SK-N-SH treated with all-trans-retinoic acid at 6 μM for 48 hours (cell line): ENCODE measurements around the gene BLID.
A peak's percentile ranks its signal among the peaks of the same experiment; 100 is the strongest.

Source experiments
- ATAC-seq: fragments of 200-7000 bp; cut with Tn5 transposase; 3 replicates; pipeline ENCODE4 v1.9.1; 2020; ENCODE audit warnings: mild to moderate bottlenecking, moderate library complexity
- ARNTL ChIP-seq: fragments of 450-650 bp; formaldehyde crosslinking; IDR thresholded peaks from 2 replicates; pipeline ENCODE4 v1.5.0; 2020; ENCODE audit warnings: low read depth, mild to moderate bottlenecking, moderate library complexity, borderline replicate concordance
- BACH2 ChIP-seq: fragments of 250-450 bp; sonication (Bioruptor Pico); IDR thresholded peaks from 2 replicates; pipeline ENCODE4 v1.9.0; 2021; ENCODE audit warnings: mild to moderate bottlenecking, borderline replicate concordance
- CSDC2 ChIP-seq: fragments of 250-450 bp; sonication (Bioruptor Pico); IDR thresholded peaks from 2 replicates; pipeline ENCODE4 v1.5.0; 2020; ENCODE audit warnings: mild to moderate bottlenecking, moderate library complexity
- ESRRG ChIP-seq: fragments of 250-450 bp; sonication (Bioruptor Pico); IDR thresholded peaks from 2 replicates; pipeline ENCODE4 v1.6.1; 2021; ENCODE audit warnings: mild to moderate bottlenecking
- GLIS3 ChIP-seq: fragments of 250-450 bp; sonication (Bioruptor Pico); IDR thresholded peaks from 2 replicates; pipeline ENCODE4 v1.5.0; 2020; ENCODE audit warnings: mild to moderate bottlenecking, moderate library complexity
- ISL1 ChIP-seq: fragments of 250-450 bp; sonication (Bioruptor Pico); IDR thresholded peaks from 2 replicates; pipeline ENCODE4 v2.1.2; 2022; ENCODE audit warnings: mild to moderate bottlenecking, moderate library complexity
- OSR1 ChIP-seq: fragments of 250-450 bp; sonication (Bioruptor Pico); IDR thresholded peaks from 2 replicates; pipeline ENCODE4 v1.8.0; 2022; ENCODE audit warnings: moderate library complexity, mild to moderate bottlenecking, inconsistent platforms
- PPARA ChIP-seq: fragments of 250-450 bp; sonication (Bioruptor Pico); IDR thresholded peaks from 2 replicates; pipeline ENCODE4 v1.5.0; 2020; ENCODE audit warnings: mild to moderate bottlenecking, borderline replicate concordance
- RARB ChIP-seq: fragments of 250-450 bp; sonication (Bioruptor Pico); IDR thresholded peaks from 2 replicates; pipeline ENCODE4 v1.8.0; 2021; ENCODE audit warnings: mild to moderate bottlenecking, moderate library complexity
- SNAI2 ChIP-seq: fragments of 250-450 bp; sonication (Bioruptor Pico); IDR thresholded peaks from 2 replicates; pipeline ENCODE4 v1.5.0; 2020; ENCODE audit warnings: mild to moderate bottlenecking, moderate library complexity
- TCF4 ChIP-seq: fragments of 250-450 bp; sonication (Bioruptor Pico); IDR thresholded peaks from 2 replicates; pipeline ENCODE4 v1.8.0; 2021; ENCODE audit warnings: mild to moderate bottlenecking, moderate library complexity, borderline replicate concordance
- TOX ChIP-seq: fragments of 250-450 bp; sonication (Bioruptor Pico); IDR thresholded peaks from 2 replicates; pipeline ENCODE4 v1.8.0; 2021; ENCODE audit warnings: mild to moderate bottlenecking, moderate library complexity, borderline replicate concordance
- ZC3H10 ChIP-seq: fragments of 250-450 bp; sonication (Bioruptor Pico); IDR thresholded peaks from 2 replicates; pipeline ENCODE4 v1.5.1; 2021; ENCODE audit warnings: mild to moderate bottlenecking, moderate library complexity
- ZFP3 ChIP-seq: fragments of 250-450 bp; sonication (Bioruptor Pico); IDR thresholded peaks from 2 replicates; pipeline ENCODE4 v1.5.0; 2020; ENCODE audit warnings: mild to moderate bottlenecking, moderate library complexity
- ZFP30 ChIP-seq: fragments of 450-650 bp; formaldehyde crosslinking; IDR thresholded peaks from 2 replicates; pipeline ENCODE4 v1.5.0; 2022; ENCODE audit warnings: mild to moderate bottlenecking, moderate library complexity
- ZNF565 ChIP-seq: fragments of 450-650 bp; formaldehyde crosslinking; conservative IDR thresholded peaks from 2 replicates; pipeline ENCODE4 v1.5.0; 2020; ENCODE audit warnings: low read depth, mild to moderate bottlenecking, moderate library complexity
- ZNF70 ChIP-seq: fragments of 450-650 bp; formaldehyde crosslinking; IDR thresholded peaks from 2 replicates; pipeline ENCODE4 v1.5.0; 2020; ENCODE audit warnings: mild to moderate bottlenecking, moderate library complexity
- ZNF8 ChIP-seq: fragments of 450-650 bp; formaldehyde crosslinking; IDR thresholded peaks from 2 replicates; pipeline ENCODE4 v1.5.0; 2020; ENCODE audit warnings: mild to moderate bottlenecking, moderate library complexity
- TF ChIP-seq, protein P1 (sequence below): fragments of 250-450 bp; sonication (Bioruptor Pico); IDR thresholded peaks from 2 replicates; pipeline ENCODE4 v1.5.1; 2020; ENCODE audit warnings: low read depth, mild to moderate bottlenecking, moderate library complexity
- TF ChIP-seq, protein P2 (sequence below): fragments of 250-450 bp; sonication (Bioruptor Pico); IDR thresholded peaks from 2 replicates; pipeline ENCODE4 v1.5.0; 2020; ENCODE audit warnings: mild to moderate bottlenecking, moderate library complexity
- TF ChIP-seq, protein P3 (sequence below): fragments of 250-450 bp; sonication (Bioruptor Pico); IDR thresholded peaks from 2 replicates; pipeline ENCODE4 v1.5.1; 2021; ENCODE audit warnings: mild to moderate bottlenecking, moderate library complexity
- TF ChIP-seq, protein P4 (sequence below): fragments of 250-450 bp; sonication (Bioruptor Pico); IDR thresholded peaks from 2 replicates; pipeline ENCODE4 v1.8.0; 2020; ENCODE audit warnings: mild to moderate bottlenecking, moderate library complexity, borderline replicate concordance
- TF ChIP-seq, protein P5 (sequence below): fragments of 250-450 bp; sonication (Bioruptor Pico); IDR thresholded peaks from 2 replicates; pipeline ENCODE4 v1.8.0; 2021; ENCODE audit warnings: low read depth, mild to moderate bottlenecking, moderate library complexity, borderline replicate concordance

BLID gene

DNA sequence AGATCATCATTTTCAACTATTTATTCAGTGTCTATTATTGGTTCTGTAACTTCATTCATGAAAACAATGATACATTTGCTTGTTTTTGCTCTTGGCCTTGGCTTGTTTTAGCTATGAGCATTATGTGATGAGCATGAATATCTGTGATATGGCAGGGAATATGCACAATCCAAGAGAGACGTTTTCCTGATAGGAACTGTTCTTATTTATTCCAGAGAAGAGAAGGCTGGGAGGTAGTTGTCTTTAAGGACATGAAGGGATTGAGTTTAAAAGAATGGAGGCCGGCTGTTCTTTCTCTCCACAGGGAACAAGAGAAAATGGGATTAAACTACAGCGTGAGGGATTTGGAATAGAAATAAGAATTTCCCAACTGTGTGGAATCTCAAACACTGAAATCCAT is 30.3 kb downstream of the BLID start:
- TF ChIP-seq ARNTL (CRISPR knock-in tag) = no peak
- no peak for TF ChIP-seq ZFP30
- TF ChIP-seq, protein P1, sequence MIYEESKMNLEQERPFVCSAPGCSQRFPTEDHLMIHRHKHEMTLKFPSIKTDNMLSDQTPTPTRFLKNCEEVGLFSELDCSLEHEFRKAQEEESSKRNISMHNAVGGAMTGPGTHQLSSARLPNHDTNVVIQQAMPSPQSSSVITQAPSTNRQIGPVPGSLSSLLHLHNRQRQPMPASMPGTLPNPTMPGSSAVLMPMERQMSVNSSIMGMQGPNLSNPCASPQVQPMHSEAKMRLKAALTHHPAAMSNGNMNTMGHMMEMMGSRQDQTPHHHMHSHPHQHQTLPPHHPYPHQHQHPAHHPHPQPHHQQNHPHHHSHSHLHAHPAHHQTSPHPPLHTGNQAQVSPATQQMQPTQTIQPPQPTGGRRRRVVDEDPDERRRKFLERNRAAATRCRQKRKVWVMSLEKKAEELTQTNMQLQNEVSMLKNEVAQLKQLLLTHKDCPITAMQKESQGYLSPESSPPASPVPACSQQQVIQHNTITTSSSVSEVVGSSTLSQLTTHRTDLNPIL (CRISPR knock-in tag) = no peak
- TF ChIP-seq ZNF8 (CRISPR knock-in tag) = no peak
- no peak for TF ChIP-seq BACH2 (CRISPR knock-in tag)
- TF ChIP-seq ZNF70 (CRISPR knock-in tag) = no peak
- TF ChIP-seq, protein P2, sequence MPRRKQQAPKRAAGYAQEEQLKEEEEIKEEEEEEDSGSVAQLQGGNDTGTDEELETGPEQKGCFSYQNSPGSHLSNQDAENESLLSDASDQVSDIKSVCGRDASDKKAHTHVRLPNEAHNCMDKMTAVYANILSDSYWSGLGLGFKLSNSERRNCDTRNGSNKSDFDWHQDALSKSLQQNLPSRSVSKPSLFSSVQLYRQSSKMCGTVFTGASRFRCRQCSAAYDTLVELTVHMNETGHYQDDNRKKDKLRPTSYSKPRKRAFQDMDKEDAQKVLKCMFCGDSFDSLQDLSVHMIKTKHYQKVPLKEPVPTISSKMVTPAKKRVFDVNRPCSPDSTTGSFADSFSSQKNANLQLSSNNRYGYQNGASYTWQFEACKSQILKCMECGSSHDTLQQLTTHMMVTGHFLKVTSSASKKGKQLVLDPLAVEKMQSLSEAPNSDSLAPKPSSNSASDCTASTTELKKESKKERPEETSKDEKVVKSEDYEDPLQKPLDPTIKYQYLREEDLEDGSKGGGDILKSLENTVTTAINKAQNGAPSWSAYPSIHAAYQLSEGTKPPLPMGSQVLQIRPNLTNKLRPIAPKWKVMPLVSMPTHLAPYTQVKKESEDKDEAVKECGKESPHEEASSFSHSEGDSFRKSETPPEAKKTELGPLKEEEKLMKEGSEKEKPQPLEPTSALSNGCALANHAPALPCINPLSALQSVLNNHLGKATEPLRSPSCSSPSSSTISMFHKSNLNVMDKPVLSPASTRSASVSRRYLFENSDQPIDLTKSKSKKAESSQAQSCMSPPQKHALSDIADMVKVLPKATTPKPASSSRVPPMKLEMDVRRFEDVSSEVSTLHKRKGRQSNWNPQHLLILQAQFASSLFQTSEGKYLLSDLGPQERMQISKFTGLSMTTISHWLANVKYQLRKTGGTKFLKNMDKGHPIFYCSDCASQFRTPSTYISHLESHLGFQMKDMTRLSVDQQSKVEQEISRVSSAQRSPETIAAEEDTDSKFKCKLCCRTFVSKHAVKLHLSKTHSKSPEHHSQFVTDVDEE = no peak
- TF ChIP-seq OSR1 = no peak
- TF ChIP-seq, protein P3, sequence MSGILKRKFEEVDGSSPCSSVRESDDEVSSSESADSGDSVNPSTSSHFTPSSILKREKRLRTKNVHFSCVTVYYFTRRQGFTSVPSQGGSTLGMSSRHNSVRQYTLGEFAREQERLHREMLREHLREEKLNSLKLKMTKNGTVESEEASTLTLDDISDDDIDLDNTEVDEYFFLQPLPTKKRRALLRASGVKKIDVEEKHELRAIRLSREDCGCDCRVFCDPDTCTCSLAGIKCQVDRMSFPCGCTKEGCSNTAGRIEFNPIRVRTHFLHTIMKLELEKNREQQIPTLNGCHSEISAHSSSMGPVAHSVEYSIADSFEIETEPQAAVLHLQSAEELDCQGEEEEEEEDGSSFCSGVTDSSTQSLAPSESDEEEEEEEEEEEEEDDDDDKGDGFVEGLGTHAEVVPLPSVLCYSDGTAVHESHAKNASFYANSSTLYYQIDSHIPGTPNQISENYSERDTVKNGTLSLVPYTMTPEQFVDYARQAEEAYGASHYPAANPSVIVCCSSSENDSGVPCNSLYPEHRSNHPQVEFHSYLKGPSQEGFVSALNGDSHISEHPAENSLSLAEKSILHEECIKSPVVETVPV (CRISPR knock-in tag) = no peak
- no peak for TF ChIP-seq GLIS3 (CRISPR knock-in tag)
- TF ChIP-seq, protein P4, sequence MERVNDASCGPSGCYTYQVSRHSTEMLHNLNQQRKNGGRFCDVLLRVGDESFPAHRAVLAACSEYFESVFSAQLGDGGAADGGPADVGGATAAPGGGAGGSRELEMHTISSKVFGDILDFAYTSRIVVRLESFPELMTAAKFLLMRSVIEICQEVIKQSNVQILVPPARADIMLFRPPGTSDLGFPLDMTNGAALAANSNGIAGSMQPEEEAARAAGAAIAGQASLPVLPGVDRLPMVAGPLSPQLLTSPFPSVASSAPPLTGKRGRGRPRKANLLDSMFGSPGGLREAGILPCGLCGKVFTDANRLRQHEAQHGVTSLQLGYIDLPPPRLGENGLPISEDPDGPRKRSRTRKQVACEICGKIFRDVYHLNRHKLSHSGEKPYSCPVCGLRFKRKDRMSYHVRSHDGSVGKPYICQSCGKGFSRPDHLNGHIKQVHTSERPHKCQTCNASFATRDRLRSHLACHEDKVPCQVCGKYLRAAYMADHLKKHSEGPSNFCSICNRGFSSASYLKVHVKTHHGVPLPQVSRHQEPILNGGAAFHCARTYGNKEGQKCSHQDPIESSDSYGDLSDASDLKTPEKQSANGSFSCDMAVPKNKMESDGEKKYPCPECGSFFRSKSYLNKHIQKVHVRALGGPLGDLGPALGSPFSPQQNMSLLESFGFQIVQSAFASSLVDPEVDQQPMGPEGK (CRISPR knock-in tag) = no peak
- TF ChIP-seq TOX (CRISPR knock-in tag) = no peak
- no peak for TF ChIP-seq PPARA (CRISPR knock-in tag)
- no peak for TF ChIP-seq ZNF565
- TF ChIP-seq ESRRG (CRISPR knock-in tag) = no peak
- ATAC-seq = peak; percentile 31

DNA sequence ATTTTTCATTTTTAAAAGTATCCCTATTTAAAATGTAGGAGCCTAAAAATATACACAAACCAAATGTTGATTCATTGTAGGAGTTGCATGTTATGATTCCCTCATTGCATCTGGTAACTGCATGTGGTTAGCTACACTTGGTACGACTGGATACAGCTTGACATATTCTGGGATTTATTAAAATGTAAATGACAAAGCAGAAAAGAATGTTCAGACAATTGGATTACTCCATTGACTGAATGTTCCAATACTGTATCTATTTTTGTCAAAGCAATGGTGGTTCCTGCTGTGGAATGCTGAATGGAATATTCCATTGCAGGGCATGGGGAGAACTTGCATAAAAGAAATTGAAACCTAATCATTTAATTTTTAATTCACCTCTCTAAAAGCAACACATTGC is 30.8 kb downstream of the BLID start:
- ATAC-seq = peak; percentile 78
- no peak for TF ChIP-seq ZNF70 (CRISPR knock-in tag)
- TF ChIP-seq ZFP30 = no peak
- TF ChIP-seq ZC3H10 (CRISPR knock-in tag) = peak; percentile 57; the same call in 1 of the 2 replicates
- peak; percentile 80 for TF ChIP-seq ISL1 (CRISPR knock-in tag)
- no peak for TF ChIP-seq SNAI2 (CRISPR knock-in tag)
- no peak for TF ChIP-seq ARNTL (CRISPR knock-in tag)
- TF ChIP-seq RARB (CRISPR knock-in tag) = 0 out of 2 replicates have a peak, but pooled peaks have one; percentile 47
- no peak for TF ChIP-seq CSDC2 (CRISPR knock-in tag)
- TF ChIP-seq TOX (CRISPR knock-in tag) = peak; percentile 54
- no peak for TF ChIP-seq PPARA (CRISPR knock-in tag)
- TF ChIP-seq ESRRG (CRISPR knock-in tag) = no peak
- peak; percentile 23; the same call in 1 of the 2 replicates for TF ChIP-seq ZNF8 (CRISPR knock-in tag)
- TF ChIP-seq, protein P2 = no peak
- no peak for TF ChIP-seq ZNF565
- no peak for TF ChIP-seq TCF4
- TF ChIP-seq ZFP3 (CRISPR knock-in tag) = peak; percentile 67; the same call in 1 of the 2 replicates
- TF ChIP-seq, protein P1 (CRISPR knock-in tag) = peak; percentile 63; the same call in 1 of the 2 replicates
- TF ChIP-seq, protein P5, sequence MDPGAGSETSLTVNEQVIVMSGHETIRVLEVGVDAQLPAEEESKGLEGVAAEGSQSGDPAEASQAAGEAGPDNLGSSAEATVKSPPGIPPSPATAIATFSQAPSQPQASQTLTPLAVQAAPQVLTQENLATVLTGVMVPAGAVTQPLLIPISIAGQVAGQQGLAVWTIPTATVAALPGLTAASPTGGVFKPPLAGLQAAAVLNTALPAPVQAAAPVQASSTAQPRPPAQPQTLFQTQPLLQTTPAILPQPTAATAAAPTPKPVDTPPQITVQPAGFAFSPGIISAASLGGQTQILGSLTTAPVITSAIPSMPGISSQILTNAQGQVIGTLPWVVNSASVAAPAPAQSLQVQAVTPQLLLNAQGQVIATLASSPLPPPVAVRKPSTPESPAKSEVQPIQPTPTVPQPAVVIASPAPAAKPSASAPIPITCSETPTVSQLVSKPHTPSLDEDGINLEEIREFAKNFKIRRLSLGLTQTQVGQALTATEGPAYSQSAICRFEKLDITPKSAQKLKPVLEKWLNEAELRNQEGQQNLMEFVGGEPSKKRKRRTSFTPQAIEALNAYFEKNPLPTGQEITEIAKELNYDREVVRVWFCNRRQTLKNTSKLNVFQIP (CRISPR knock-in tag) = peak; percentile 64; the same call in 1 of the 2 replicates
- no peak for TF ChIP-seq BACH2 (CRISPR knock-in tag)
- TF ChIP-seq, protein P3 (CRISPR knock-in tag) = no peak
- no peak for TF ChIP-seq GLIS3 (CRISPR knock-in tag)
- TF ChIP-seq OSR1 = no peak
